Neuron (in vitro differentiated cells): ENCODE data around the gene VAT1.
A peak's percentile ranks its signal among the peaks of the same experiment; 100 is the strongest.
"Not testable (repeated sequence)": the region's sequence is repeated elsewhere in the genome, so short reads cannot be mapped to it uniquely, and the experiment has no call there.

Experiments
- H2AFZ ChIP-seq: one replicate; pipeline ENCODE4 v1.6.1; 2013; ENCODE audit warnings: low read depth, mild to moderate bottlenecking, inconsistent platforms, low read length, moderate library complexity
- H3K27me3 ChIP-seq: one replicate; pipeline ENCODE4 v1.6.1; 2013; ENCODE audit warnings: low read length; ENCODE audit not compliant: insufficient read depth
- H3K36me3 ChIP-seq: one replicate; pipeline ENCODE4 v1.6.1; 2013; ENCODE audit warnings: low read length; ENCODE audit not compliant: insufficient read depth
- H3K4me1 ChIP-seq: one replicate; pipeline ENCODE4 v1.6.1; 2013; ENCODE audit warnings: low read length; ENCODE audit not compliant: insufficient read depth
- H3K4me3 ChIP-seq: 2 replicates; pipeline ENCODE4 v1.5.1; 2013; ENCODE audit warnings: mild to moderate bottlenecking, low read length, moderate library complexity
- H3K9me3 ChIP-seq: one replicate; pipeline ENCODE4 v1.6.1; 2013; ENCODE audit warnings: low read length

VAT1 gene

DNA sequence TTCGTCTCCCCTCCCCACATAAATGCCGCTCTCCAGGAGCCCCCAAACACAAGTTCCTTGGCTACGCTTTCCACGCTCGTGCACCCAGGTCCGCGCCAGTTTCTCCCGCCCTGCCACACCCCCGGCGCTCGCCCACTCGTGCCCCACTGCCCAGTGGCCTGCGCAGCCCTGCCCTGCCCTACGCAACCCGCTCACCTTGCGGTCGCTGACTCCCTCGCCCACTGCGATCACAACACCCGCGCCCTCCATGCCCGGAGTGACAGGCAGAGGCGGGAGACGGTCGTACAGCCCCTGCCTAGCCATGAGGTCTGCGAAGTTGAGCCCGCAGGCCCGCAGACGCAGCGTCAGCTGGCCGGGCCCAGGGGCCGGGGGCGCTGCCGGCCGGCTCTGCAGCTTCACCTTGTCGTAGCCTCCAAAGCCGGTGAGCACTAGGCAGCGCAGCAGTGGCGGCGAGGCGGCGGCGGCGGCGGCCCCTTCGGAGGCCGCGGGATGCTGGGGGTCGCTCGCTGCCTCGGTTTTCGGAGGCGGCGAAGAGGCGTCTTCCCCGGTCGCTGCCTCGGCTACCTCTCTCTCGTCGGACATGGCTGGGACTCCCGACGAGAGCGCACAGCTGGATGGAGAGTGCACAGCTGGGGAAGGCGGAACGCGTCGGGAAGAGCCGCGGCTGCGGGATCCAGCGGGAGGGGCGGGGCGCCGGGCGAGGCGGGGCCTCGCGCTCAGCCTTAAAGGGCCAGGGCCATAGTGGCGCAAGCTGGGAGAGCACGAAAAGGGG lies at the start of gene VAT1:
Gene VAT1 (minus strand): TSS at position 645 of the 772 bp plus-strand sequence. CDS start 63 bp downstream, at position 582.
- H2AFZ ChIP-seq: peak within 1 kb of the TSS; percentile 65
- H3K4me1 ChIP-seq: peaks cover 55% of the 10 kb centered on the region
- H3K36me3 ChIP-seq: no peaks in the 10 kb centered on the region
- H3K9me3 ChIP-seq: no peaks in the 10 kb centered on the region
- H3K27me3 ChIP-seq: no peaks in the 10 kb centered on the region
- H3K4me3 ChIP-seq: peak within 1 kb of the TSS; percentile 86

DNA sequence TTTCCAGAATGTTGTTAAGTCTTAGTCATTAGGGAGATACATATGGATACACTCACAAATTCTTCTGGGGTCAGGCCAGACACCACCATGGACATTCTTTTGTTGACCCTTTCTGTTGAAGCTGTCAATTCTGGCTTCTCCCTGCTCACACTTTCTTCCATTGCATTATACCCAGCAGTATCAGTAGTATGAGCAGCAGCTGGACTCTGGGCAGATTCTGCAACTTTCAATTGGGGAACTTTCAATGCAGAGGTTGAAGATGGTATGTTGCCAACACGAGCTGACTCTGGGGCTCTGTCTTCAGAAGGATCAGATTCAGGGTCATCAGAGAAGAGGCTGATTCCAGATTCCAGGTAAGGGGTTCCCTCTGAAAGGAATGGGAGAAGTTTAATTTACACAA lies 48.7 kb upstream of the VAT1 start:
- H3K9me3 ChIP-seq: no peaks in the 10 kb centered on the region
- no peak overlapping the region for H2AFZ ChIP-seq
- no peaks in the 10 kb centered on the region for H3K27me3 ChIP-seq
- peaks cover 14% of the 10 kb centered on the region for H3K4me1 ChIP-seq
- H3K36me3 ChIP-seq: peaks cover 32% of the 10 kb centered on the region
- no peak overlapping the region for H3K4me3 ChIP-seq

DNA sequence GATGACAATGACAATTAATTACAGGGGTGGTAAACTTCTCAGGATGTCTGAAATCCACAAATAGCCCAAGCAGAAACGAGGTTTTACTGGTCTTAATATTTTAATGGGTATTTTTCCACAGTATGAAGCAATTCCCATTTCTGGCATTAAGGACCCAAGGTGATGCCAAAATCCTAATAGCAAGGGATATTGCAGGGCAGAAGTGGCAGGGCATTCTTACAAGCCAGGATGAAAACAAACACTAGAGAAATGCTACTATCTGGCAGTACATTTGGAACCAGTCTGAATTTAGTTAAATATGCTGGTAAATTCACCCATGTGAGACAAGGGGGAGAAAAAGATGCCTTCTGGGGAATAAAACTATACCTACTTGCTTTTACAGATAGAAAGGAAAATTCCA lies 48.1 kb upstream of the VAT1 start:
- Histone ChIP-seq H2AFZ (no peak overlapping the region), H3K36me3 (peaks cover 34% of the 10 kb centered on the region), H3K9me3 (no peaks in the 10 kb centered on the region), H3K4me1 (peaks cover 14% of the 10 kb centered on the region), H3K27me3 (no peaks in the 10 kb centered on the region), H3K4me3 (no peak overlapping the region)

DNA sequence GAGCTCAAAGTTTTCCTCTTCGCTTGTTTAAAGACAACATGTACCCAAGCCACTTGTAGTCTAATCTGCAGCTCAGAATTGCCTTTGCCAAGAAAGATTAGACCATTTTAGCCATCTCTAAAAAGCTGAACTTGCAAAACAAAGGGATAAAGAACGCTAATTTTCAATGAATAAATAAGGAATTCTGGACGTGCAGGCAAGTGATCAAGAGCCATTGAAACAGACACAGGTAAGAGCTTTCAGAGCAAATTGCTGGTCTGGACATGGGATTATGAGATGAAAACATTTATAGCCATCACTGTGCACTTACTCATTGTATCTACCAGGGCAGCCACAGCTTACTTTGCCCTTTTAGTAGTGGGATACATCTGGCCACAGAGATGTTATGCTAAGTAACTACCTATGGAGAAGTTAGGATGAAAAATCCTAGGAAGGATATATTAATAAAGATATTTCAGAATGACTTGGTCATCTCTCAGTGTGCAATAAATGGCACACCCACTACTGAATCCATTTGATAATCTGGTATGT lies 47.2 kb upstream of the VAT1 start:
- H3K4me3 ChIP-seq: no peak overlapping the region
- H3K27me3 ChIP-seq: no peaks in the 10 kb centered on the region
- peaks cover 14% of the 10 kb centered on the region for H3K4me1 ChIP-seq
- H3K36me3 ChIP-seq: peaks cover 35% of the 10 kb centered on the region
- no peaks in the 10 kb centered on the region for H3K9me3 ChIP-seq
- no peak overlapping the region for H2AFZ ChIP-seq

DNA sequence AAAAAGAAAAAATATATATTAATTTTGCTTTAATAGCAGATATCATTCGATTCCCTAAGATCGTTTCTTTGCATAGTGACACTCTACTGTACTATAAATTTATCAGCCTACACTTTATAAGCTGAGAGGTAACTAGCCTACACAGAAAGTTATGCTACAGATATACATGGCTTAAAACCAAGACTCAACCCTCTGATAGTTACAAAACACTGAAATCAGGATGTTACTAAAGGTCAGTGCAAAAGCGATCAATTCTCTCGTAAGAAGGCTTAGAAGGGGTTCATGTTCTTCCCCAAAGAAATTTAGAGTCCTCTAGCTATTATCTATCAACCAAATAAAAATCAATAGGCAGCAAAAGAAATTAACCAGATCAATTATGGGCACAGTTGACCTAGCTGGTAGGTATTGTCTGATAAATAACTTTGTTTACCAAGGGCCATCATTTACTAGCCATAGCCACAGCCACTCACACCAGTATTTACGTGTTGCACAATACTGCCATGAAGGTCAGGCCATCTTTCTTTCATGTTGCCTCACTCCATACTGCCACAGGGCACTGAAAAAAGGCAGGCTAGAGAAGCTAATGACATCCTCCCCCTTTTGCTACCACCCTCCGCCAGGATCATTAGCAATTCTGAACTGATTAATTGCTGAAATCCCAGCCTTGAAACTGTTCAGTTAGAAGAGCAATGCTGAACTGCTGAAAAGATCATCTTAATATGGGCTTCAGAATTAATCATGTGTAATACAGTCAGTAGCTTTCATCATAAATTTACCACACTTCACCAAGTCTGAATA lies 46.6 kb upstream of the VAT1 start:
- peaks cover 29% of the 10 kb centered on the region for H3K36me3 ChIP-seq
- no peak overlapping the region for H2AFZ ChIP-seq
- H3K4me3 ChIP-seq: no peak overlapping the region
- H3K9me3 ChIP-seq: no peaks in the 10 kb centered on the region
- H3K27me3 ChIP-seq: no peaks in the 10 kb centered on the region
- H3K4me1 ChIP-seq: peaks cover 15% of the 10 kb centered on the region

DNA sequence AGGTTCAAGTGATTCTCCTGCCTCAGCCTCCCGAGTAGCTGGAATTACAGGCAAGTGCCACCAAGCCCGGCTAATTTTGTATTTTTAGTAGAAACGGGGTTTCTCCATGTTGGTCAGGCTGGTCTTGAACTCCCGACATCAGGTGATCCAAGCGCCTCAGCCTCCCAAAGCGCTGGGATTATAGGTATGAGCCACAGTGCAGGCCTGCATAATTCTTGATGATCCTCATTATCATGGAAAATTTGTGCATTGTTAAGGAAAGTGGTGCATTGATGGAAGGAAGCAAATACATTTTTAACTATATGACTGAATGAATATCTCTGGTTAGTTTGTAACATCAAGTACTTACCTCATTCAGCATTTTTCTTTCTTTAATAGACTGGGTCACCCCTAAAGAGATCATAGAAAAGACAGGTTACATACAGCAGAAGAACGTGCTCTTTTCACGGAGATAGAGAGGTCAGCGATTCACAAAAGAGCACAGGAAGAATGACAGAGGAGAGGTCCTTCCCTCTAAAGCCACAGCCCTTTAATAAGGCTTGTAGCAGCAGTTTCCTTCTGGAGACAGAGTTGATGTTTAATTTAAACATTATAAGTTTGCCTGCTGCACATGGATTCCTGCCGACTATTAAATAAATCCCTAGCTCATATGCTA lies 40.9 kb upstream of the VAT1 start:
- Histone ChIP-seq H2AFZ (no peak overlapping the region), H3K4me3 (no peak overlapping the region), H3K27me3 (no peaks in the 10 kb centered on the region), H3K36me3 (peaks cover 32% of the 10 kb centered on the region), H3K9me3 (no peaks in the 10 kb centered on the region), H3K4me1 (peaks cover 7% of the 10 kb centered on the region)

DNA sequence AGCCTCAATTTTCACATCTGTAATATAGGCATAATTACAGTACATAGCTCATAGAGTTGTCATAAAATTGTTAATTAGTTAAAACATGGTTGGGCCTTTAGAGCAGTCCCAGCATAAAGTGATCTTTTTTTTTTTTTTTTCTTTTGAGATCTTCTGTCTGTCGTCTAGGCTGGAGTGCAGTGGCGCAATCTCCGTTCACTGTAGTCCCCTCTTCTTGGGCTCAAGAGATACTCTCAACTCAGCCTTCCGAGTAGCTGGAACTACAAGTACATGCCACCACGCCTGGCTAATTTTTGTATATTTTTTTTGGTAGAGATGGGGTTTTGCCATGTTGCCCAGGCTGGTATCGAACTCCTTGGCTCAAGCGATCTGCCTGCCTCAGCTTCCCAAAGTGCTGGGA lies 33.9 kb upstream of the VAT1 start:
- H3K36me3 ChIP-seq: peaks cover 54% of the 10 kb centered on the region
- no peaks in the 10 kb centered on the region for H3K9me3 ChIP-seq
- no peaks in the 10 kb centered on the region for H3K27me3 ChIP-seq
- H3K4me3 ChIP-seq: no peak overlapping the region
- no peaks in the 10 kb centered on the region for H3K4me1 ChIP-seq
- H2AFZ ChIP-seq: no peak overlapping the region

DNA sequence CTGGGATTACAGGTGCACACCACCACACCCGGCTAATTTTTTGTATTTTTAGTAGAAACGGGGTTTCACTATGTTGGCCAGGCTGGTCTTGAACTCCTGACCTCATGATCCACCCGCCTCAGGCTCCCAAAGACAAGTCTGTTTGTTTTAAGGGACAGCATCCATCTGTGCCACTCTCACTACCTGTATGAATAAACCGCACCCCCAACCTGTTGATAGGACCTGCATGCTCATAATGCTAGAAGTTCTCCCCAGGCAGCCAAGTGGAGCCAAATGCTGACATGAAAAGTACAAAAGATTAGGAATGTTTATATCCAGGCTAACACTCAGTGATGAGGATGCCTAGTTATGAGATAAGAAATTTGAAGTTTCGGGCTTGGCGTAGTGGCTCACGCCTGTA lies 30.8 kb upstream of the VAT1 start:
- not testable (repeated sequence) for H3K4me3 ChIP-seq, H3K4me1 ChIP-seq, H3K27me3 ChIP-seq, H3K9me3 ChIP-seq, H2AFZ ChIP-seq
- H3K36me3 ChIP-seq: peaks cover 61% of the 10 kb centered on the region

DNA sequence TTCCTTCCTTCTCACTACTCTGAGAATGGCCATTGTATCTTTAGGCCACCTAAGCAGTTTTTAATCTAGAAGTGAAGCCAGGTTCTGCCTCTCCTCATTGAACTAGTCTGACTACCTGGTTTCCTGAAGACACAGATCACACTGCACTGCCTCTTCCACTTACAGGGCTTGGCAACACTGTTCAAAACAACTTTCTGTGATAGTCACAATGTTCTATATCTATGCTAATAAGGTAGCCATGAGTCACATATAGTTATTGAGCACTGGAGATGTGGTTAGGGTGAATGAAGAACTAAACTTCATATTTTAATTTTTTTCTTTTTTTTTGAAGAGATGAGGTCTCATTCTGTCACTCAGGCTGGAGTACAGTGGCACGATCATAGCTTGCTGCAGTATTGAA lies 29.8 kb upstream of the VAT1 start:
- no peaks in the 10 kb centered on the region for H3K9me3 ChIP-seq
- H3K36me3 ChIP-seq: peaks cover 61% of the 10 kb centered on the region
- no peaks in the 10 kb centered on the region for H3K27me3 ChIP-seq
- no peak overlapping the region for H2AFZ ChIP-seq
- H3K4me3 ChIP-seq: no peak overlapping the region
- H3K4me1 ChIP-seq: no peaks in the 10 kb centered on the region

DNA sequence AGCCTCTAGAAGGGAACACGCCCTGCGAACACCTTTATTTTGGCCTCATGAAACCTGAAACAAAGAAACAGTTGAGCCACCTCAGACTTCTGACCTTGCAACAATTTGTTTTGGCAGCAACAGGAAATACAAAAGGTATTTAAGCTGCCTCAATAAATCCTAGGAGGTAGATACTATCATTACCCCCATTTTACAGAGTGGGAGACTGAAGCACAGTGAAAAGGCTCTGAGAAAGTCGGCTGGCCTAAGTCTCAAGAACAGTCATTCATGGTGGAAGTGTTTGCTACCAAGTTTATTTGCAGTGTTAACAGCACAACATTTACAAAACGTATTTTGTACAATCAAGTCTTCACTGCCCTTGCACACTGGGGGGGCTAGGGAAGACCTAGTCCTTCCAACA lies 21.8 kb upstream of the VAT1 start:
- no peaks in the 10 kb centered on the region for H3K27me3 ChIP-seq
- H2AFZ ChIP-seq: no peak overlapping the region
- peaks cover 32% of the 10 kb centered on the region for H3K4me1 ChIP-seq
- H3K9me3 ChIP-seq: no peaks in the 10 kb centered on the region
- H3K36me3 ChIP-seq: peaks cover 22% of the 10 kb centered on the region
- no peak overlapping the region for H3K4me3 ChIP-seq

DNA sequence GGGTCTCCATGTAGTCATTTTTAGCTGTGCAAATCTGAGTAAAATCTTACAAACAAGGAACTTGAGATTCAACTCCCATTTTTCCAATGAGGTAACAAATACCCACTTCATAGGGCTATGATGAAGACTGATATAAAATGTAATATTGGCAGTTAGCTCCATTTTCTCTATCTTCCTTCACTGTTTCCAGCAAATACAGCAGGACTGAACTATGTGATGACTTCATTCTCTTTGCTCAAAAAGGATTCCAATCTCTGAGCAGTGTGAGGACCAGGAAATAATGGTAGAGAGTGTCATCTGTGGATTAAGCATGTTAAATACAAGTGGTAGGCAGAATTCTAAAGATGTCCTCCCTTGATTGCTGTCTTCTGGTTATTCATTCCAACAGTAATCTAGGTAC lies 21.1 kb upstream of the VAT1 start:
- H3K27me3 ChIP-seq: no peaks in the 10 kb centered on the region
- no peak overlapping the region for H3K4me3 ChIP-seq
- peaks cover 32% of the 10 kb centered on the region for H3K4me1 ChIP-seq
- no peak overlapping the region for H2AFZ ChIP-seq
- H3K36me3 ChIP-seq: peaks cover 19% of the 10 kb centered on the region
- no peaks in the 10 kb centered on the region for H3K9me3 ChIP-seq

DNA sequence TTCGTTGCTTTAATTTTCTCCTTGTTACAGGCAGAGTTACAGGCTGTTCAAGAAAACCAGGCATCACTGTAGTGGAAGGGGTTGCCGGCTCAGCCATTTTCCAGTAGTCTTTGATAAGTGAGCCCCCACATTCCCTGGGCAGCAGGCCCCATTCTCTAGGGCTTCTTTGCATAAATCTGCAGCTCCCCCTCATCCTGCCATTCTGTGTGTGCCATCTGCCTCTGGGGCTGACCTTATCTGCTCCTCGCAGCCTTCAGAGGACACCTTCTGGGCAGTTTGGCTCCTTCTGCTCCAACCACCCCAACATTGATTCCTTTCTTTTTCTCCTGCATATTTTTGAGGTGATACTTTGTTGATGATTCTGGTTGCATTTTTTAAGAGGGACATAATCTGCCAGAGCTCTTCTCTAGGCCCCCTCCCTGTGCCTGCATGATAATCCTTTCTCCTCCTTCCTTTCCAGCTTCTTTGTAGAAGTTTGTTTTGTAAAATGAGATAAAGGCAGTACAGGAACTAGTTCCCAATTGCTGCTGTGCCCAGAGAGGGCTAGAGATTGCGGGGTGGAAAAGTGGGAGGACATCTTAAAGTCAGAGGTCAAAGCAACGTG lies 19.9 kb upstream of the VAT1 start:
- Histone ChIP-seq H3K4me1 (peaks cover 42% of the 10 kb centered on the region), H2AFZ (no peak overlapping the region), H3K27me3 (no peaks in the 10 kb centered on the region), H3K4me3 (no peak overlapping the region), H3K9me3 (no peaks in the 10 kb centered on the region), H3K36me3 (peaks cover 18% of the 10 kb centered on the region)

DNA sequence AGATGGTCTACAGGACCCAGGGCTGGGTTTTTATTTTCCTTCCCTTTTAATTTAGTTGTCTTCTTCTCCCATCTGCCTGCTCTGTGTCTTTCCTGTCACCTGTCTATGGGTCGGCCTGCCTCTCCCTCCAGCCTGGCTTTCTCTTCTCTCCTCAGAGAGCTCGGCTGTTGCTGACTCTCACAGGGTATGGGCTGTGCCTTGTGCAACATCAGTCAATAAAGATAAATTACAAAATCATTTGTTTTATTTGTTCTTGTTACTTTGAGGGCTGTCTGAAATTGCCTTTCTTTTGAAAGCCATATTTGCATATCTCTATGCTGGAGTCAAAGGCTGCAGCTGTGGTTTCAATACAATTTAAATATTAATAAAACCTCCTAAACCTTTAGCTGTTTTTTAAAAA lies 18.5 kb upstream of the VAT1 start:
- H3K9me3 ChIP-seq: no peaks in the 10 kb centered on the region
- H2AFZ ChIP-seq: no peak overlapping the region
- H3K27me3 ChIP-seq: no peaks in the 10 kb centered on the region
- H3K4me3 ChIP-seq: no peak overlapping the region
- peaks cover 52% of the 10 kb centered on the region for H3K4me1 ChIP-seq
- peaks cover 15% of the 10 kb centered on the region for H3K36me3 ChIP-seq
